Testis (tissue), 2 donors: ENCODE measurements around the gene STX3.

Experiments used
- CTCF ChIP-seq, 3 experiments: fragments of 450-650 bp in 2 of 3; fragments of 200-600 bp in 1 of 3; sonication (generic) in 1 of 3; IDR thresholded peaks; one replicate each; pipeline ENCODE4 v1.5.1; 2016 to 2019; ENCODE audit warnings: antibody characterized with exemption in 3 of 3, mild to moderate bottlenecking in 2 of 3, moderate library complexity in 1 of 3
- POLR2A ChIP-seq: fragments of 450-650 bp; IDR thresholded peaks from one replicate; pipeline ENCODE4 v1.6.1; 2017; ENCODE audit warnings: antibody characterized with exemption, mild to moderate bottlenecking, moderate library complexity

GRCh38 chr11:59778122-59778521 is 22.9 kb downstream of the STX3 start:
- TF ChIP-seq POLR2A: no peak
- no peak for TF ChIP-seq CTCF (IDR thresholded peaks at IDR 0.05)
